Esophagus mucosa (tissue), 1 donor: ENCODE data around the gene PTPRR. TPM values are rescaled to one million over a fixed set of nuclear protein-coding genes. Genes with fewer than 3 reads are reported as not detected.
"Not testable (repeated sequence)": the region's sequence is repeated elsewhere in the genome, so short reads cannot be mapped to it uniquely, and the experiment has no call there.

Source experiments
- ATAC-seq: fragments of 200-7000 bp; cut with Tn5 transposase; one replicate; pipeline ENCODE4 v1.9.1; 2020
- total RNA-seq: library from RNA; stranded (reverse); gene quantifications from one replicate; pipeline ENCODE4 v1.2.4, GENCODE V29; 2023
- donor health status: DM: yes; HTN: yes; CAD: no.

The PTPRR gene
- total RNA-seq, 1 donor from 2014 or later = not detected

- ATAC-seq = no peak
Measured at GRCh38 chr12:70744178-70744577, 176.4 kb downstream of the PTPRR start.

GRCh38 chr12:70741256-70741655 is 179.3 kb downstream of the PTPRR start:
- ATAC-seq = no peak

GRCh38 chr12:70739756-70740155 is 180.8 kb downstream of the PTPRR start:
- no peak for ATAC-seq

GRCh38 chr12:70736351-70737133 is 184.0 kb downstream of the PTPRR start:
- ATAC-seq = no peak

GRCh38 chr12:70735197-70735596 is 185.3 kb downstream of the PTPRR start:
- ATAC-seq = not testable (repeated sequence)

- peak; percentile 69 for ATAC-seq
Measured at GRCh38 chr12:70733385-70733784, 187.2 kb downstream of the PTPRR start.

GRCh38 chr12:70732287-70732686 is 188.3 kb downstream of the PTPRR start:
- ATAC-seq = no peak

GRCh38 chr12:70730675-70731180 is 189.8 kb downstream of the PTPRR start:
- no peak for ATAC-seq

- ATAC-seq = no peak
Measured at GRCh38 chr12:70724444-70724843, 196.1 kb downstream of the PTPRR start.

GRCh38 chr12:70722584-70723343 is 197.8 kb downstream of the PTPRR start:
- ATAC-seq = no peak

GRCh38 chr12:70721656-70722357 is 198.7 kb downstream of the PTPRR start:
- ATAC-seq = no peak

- ATAC-seq = no peak
Measured at GRCh38 chr12:70721216-70721615, 199.3 kb downstream of the PTPRR start.

- ATAC-seq = peak; percentile 37
Measured at GRCh38 chr12:70719672-70720420, 200.7 kb downstream of the PTPRR start.

GRCh38 chr12:70719071-70719470 is 201.5 kb downstream of the PTPRR start:
- no peak for ATAC-seq

- ATAC-seq = no peak
Measured at GRCh38 chr12:70711831-70712230, 208.7 kb downstream of the PTPRR start.

GRCh38 chr12:70709022-70709421 is 211.5 kb downstream of the PTPRR start:
- no peak for ATAC-seq

- ATAC-seq = no peak
Measured at GRCh38 chr12:70706611-70707010, 213.9 kb downstream of the PTPRR start.

- ATAC-seq = no peak
Measured at GRCh38 chr12:70698345-70698744, 222.2 kb downstream of the PTPRR start.

- no peak for ATAC-seq
Measured at GRCh38 chr12:70695361-70696023, 225.0 kb downstream of the PTPRR start.

GRCh38 chr12:70692681-70693288 is 227.8 kb downstream of the PTPRR start:
- ATAC-seq = no peak

- peak; percentile 36 for ATAC-seq
Measured at GRCh38 chr12:70691018-70691672, 229.4 kb downstream of the PTPRR start.
